Measurements from ENCODE around the gene LRIG1.

LRIG1 gene

GRCh38 chr3:66506154-66506553 lies 5.3 kb upstream of the LRIG1 start:
- no peaks in the 10 kb centered on the region for H3K36me3 ChIP-seq (replicated peaks; ENCODE audit: low read depth, low read length)
- H3K4me1 ChIP-seq (ENCODE audit: low read length): peaks cover 21% of the 10 kb centered on the region
- H3K9me3 ChIP-seq (ENCODE audit: insufficient read depth, low read length): no peaks in the 10 kb centered on the region
- no peak overlapping the region for H3K9ac ChIP-seq (ENCODE audit: low read length)
- H4K20me1 ChIP-seq (ENCODE audit: insufficient read depth, low read length): no peaks in the 10 kb centered on the region
- no peak overlapping the region for H2AFZ ChIP-seq (ENCODE audit: low read depth, low read length)
- TF ChIP-seq EZH2phosphoT487 (IDR thresholded peaks at IDR 0.05; ENCODE audit: low read depth) (no peak), CTCF (IDR thresholded peaks at IDR 0.05; ENCODE audit: low read depth, low read length) (no peak)
- no peak overlapping the region for H3K4me2 ChIP-seq (ENCODE audit: low read length)
- H3K79me2 ChIP-seq (ENCODE audit: low read length): no peaks in the 10 kb centered on the region
- no peak overlapping the region for H3K27ac ChIP-seq (ENCODE audit: low read length)
- peaks cover 20% of the 10 kb centered on the region for H3K27me3 ChIP-seq (ENCODE audit: low read depth, low read length)
- H3K4me3 ChIP-seq (ENCODE audit: low read length): no peak overlapping the region

GRCh38 chr3:66504850-66505641 lies 4.2 kb upstream of the LRIG1 start:
- Histone ChIP-seq H4K20me1 (ENCODE audit: insufficient read depth, low read length) (no peaks in the 10 kb centered on the region), H3K36me3 (replicated peaks; ENCODE audit: low read depth, low read length) (no peaks in the 10 kb centered on the region), H3K4me1 (ENCODE audit: low read length) (peaks cover 21% of the 10 kb centered on the region), H3K4me3 (ENCODE audit: low read length) (no peak overlapping the region), H3K9ac (ENCODE audit: low read length) (no peak overlapping the region), H3K4me2 (ENCODE audit: low read length) (no peak overlapping the region), H2AFZ (ENCODE audit: low read depth, low read length) (no peak overlapping the region), H3K27me3 (ENCODE audit: low read depth, low read length) (peaks cover 14% of the 10 kb centered on the region), H3K79me2 (ENCODE audit: low read length) (peaks cover 6% of the 10 kb centered on the region), H3K9me3 (ENCODE audit: insufficient read depth, low read length) (no peaks in the 10 kb centered on the region), H3K27ac (ENCODE audit: low read length) (no peak overlapping the region)
- TF ChIP-seq EZH2phosphoT487 (IDR thresholded peaks at IDR 0.05; ENCODE audit: low read depth) (no peak), CTCF (IDR thresholded peaks at IDR 0.05; ENCODE audit: low read depth, low read length) (no peak)

- no peaks in the 10 kb centered on the region for H3K9me3 ChIP-seq (ENCODE audit: insufficient read depth, low read length)
- peaks cover 26% of the 10 kb centered on the region for H3K79me2 ChIP-seq (ENCODE audit: low read length)
- H3K4me3 ChIP-seq (ENCODE audit: low read length): no peak overlapping the region
- TF ChIP-seq EZH2phosphoT487 (IDR thresholded peaks at IDR 0.05; ENCODE audit: low read depth) (no peak), CTCF (IDR thresholded peaks at IDR 0.05; ENCODE audit: low read depth, low read length) (no peak)
- peaks cover 15% of the 10 kb centered on the region for H4K20me1 ChIP-seq (ENCODE audit: insufficient read depth, low read length)
- no peak overlapping the region for H3K9ac ChIP-seq (ENCODE audit: low read length)
- H3K27ac ChIP-seq (ENCODE audit: low read length): no peak overlapping the region
- H2AFZ ChIP-seq (ENCODE audit: low read depth, low read length): no peak overlapping the region
- no peak overlapping the region for H3K4me2 ChIP-seq (ENCODE audit: low read length)
- peaks cover 35% of the 10 kb centered on the region for H3K4me1 ChIP-seq (ENCODE audit: low read length)
- H3K27me3 ChIP-seq (ENCODE audit: low read depth, low read length): peaks cover 14% of the 10 kb centered on the region
- no peaks in the 10 kb centered on the region for H3K36me3 ChIP-seq (replicated peaks; ENCODE audit: low read depth, low read length)
Measured at GRCh38 chr3:66502981-66503380, 2.2 kb upstream of the LRIG1 start.

- H4K20me1 ChIP-seq (ENCODE audit: insufficient read depth, low read length): peaks cover 16% of the 10 kb centered on the region
- peaks cover 14% of the 10 kb centered on the region for H3K27me3 ChIP-seq (ENCODE audit: low read depth, low read length)
- H3K79me2 ChIP-seq (ENCODE audit: low read length): peaks cover 32% of the 10 kb centered on the region
- H3K9me3 ChIP-seq (ENCODE audit: insufficient read depth, low read length): no peaks in the 10 kb centered on the region
- H3K4me1 ChIP-seq (ENCODE audit: low read length): peaks cover 37% of the 10 kb centered on the region
- H3K36me3 ChIP-seq (replicated peaks; ENCODE audit: low read depth, low read length): no peaks in the 10 kb centered on the region
- TF ChIP-seq EZH2phosphoT487 (IDR thresholded peaks at IDR 0.05; ENCODE audit: low read depth): no peak
- no peak for TF ChIP-seq CTCF (IDR thresholded peaks at IDR 0.05; ENCODE audit: low read depth, low read length)
- H2AFZ ChIP-seq (ENCODE audit: low read depth, low read length): no peak overlapping the region
- no peak overlapping the region for H3K4me2 ChIP-seq (ENCODE audit: low read length)
- no peak overlapping the region for H3K9ac ChIP-seq (ENCODE audit: low read length)
- H3K4me3 ChIP-seq (ENCODE audit: low read length): no peak overlapping the region
- H3K27ac ChIP-seq (ENCODE audit: low read length): no peak overlapping the region
Measured at GRCh38 chr3:66502245-66502874, 1.5 kb upstream of the LRIG1 start.

Data from OCI-LY3 (cell line).